Upper lobe of right lung (tissue), 1 donor: ENCODE results near the gene GSN. TPM values are rescaled to one million over a fixed set of nuclear protein-coding genes. Genes with fewer than 3 reads are reported as not detected.

Experiments
- ATAC-seq: fragments of 200-7000 bp; cut with Tn5 transposase; one replicate; pipeline ENCODE4 v1.9.1; 2020; ENCODE audit warnings: mild to moderate bottlenecking, moderate library complexity
- DNase-seq: peaks from one replicate; pipeline ENCODE4 v3.0.0-alpha.2; 2020
- H3K27ac ChIP-seq: fragments of 200-600 bp; one replicate; pipeline ENCODE4 v1.8.0; 2022
- H3K27me3 ChIP-seq: fragments of 200-600 bp; one replicate; pipeline ENCODE4 v1.8.0; 2022; ENCODE audit warnings: mild to moderate bottlenecking
- H3K36me3 ChIP-seq: fragments of 200-600 bp; one replicate; pipeline ENCODE4 v1.8.0; 2022
- H3K4me1 ChIP-seq: fragments of 200-600 bp; one replicate; pipeline ENCODE4 v1.8.0; 2022
- H3K4me3 ChIP-seq: fragments of 200-600 bp; one replicate; pipeline ENCODE4 v1.8.0; 2022; ENCODE audit warnings: mild to moderate bottlenecking
- H3K9me3 ChIP-seq: fragments of 200-600 bp; one replicate; pipeline ENCODE4 v1.8.0; 2022
- CTCF ChIP-seq: fragments of 200-600 bp; IDR thresholded peaks from one replicate; pipeline ENCODE4 v1.8.0; 2022; ENCODE audit warnings: antibody characterized with exemption
- intact Hi-C: fragments of 100-400 bp; cut with DNase I; formaldehyde crosslinking; loops from one replicate; pipeline ENCODE4 v1.11.0; 2022
- total RNA-seq: library from RNA; stranded (reverse); fragmentation: NEBNext Ultra II Directional; extraction: Animal tissue kit (Norgen Biotek cat#: 25700); gene quantifications from one replicate; pipeline ENCODE4 v1.2.1, GENCODE V29; 2021
- donor health status: DM: no; HTN: yes; CAD: no; lungs with severe emphysema.

Gene GSN
- total RNA-seq, 1 donor from 2014 or later = 464 TPM

GRCh38 chr9:121259935-121260334 lies 8.0 kb upstream of the GSN start:
- DNase-seq (no peak), ATAC-seq (no peak)
- H3K27ac ChIP-seq = no peak overlapping the region
- no peaks in the 10 kb centered on the region for H3K36me3 ChIP-seq
- no peak for TF ChIP-seq CTCF
- peaks cover 11% of the 10 kb centered on the region for H3K4me1 ChIP-seq
- intact Hi-C loops = no loop called here
- no peaks in the 10 kb centered on the region for H3K27me3 ChIP-seq
- no peak overlapping the region for H3K4me3 ChIP-seq
- no peaks in the 10 kb centered on the region for H3K9me3 ChIP-seq

DNA sequence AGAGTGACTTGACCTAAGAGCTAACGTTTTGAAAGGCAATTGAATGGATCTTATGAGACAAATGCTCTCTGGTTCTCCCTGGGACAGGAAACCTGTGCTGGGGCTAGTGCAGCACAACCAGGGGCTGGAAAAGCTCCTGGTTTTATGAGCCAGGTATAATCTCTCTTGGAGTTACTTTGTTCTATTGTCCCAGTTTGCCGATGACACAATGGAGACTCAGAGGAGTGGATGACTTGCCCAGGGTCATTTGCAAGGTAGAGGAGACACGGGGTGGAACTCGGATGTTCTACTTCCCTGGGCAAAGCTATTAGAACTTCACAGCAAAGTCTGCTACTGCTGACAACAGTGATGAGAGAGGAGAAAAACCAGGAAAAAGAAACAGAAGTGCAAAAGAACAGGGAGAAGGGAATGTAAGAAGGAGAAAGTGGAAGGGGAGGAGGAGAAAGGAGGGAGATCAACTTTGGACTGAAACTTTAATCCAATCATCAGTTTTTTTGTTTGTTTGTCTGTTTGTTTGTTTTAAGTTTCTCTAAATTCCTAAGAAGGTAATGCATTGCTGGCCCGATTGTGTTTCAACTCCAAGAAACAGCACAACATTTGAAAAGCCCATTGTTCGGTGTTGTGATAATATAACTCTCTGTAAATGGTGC lies 7.4 kb upstream of the GSN start:
- H3K9me3 ChIP-seq = no peaks in the 10 kb centered on the region

GRCh38 chr9:121261107-121261460 lies 6.9 kb upstream of the GSN start:
- Histone ChIP-seq H3K27me3 (no peaks in the 10 kb centered on the region), H3K4me3 (no peak overlapping the region), H3K4me1 (peaks cover 11% of the 10 kb centered on the region), H3K36me3 (no peaks in the 10 kb centered on the region), H3K27ac (no peak overlapping the region), H3K9me3 (no peaks in the 10 kb centered on the region)
- TF ChIP-seq CTCF = no peak
- DNase-seq (no peak), ATAC-seq (peak; percentile 34)
- intact Hi-C loops = no loop called here

More for the DNA sequence above, 7.4 kb upstream of the GSN start:
- no peaks in the 10 kb centered on the region for H3K27me3 ChIP-seq
- intact Hi-C loops = no loop called here
- DNase-seq (no peak), ATAC-seq (no peak)
- TF ChIP-seq CTCF = no peak
- H3K4me1 ChIP-seq = peaks cover 11% of the 10 kb centered on the region
- H3K27ac ChIP-seq = no peak overlapping the region
- no peak overlapping the region for H3K4me3 ChIP-seq
- H3K36me3 ChIP-seq = no peaks in the 10 kb centered on the region

GRCh38 chr9:121261755-121262154 lies 6.2 kb upstream of the GSN start:
- H3K27me3 ChIP-seq = no peaks in the 10 kb centered on the region
- no peaks in the 10 kb centered on the region for H3K9me3 ChIP-seq
- intact Hi-C loops = no loop called here
- no peak overlapping the region for H3K4me3 ChIP-seq
- no peaks in the 10 kb centered on the region for H3K36me3 ChIP-seq
- DNase-seq (no peak), ATAC-seq (no peak)
- peaks cover 11% of the 10 kb centered on the region for H3K4me1 ChIP-seq
- no peak for TF ChIP-seq CTCF
- no peak overlapping the region for H3K27ac ChIP-seq

GRCh38 chr9:121262423-121262822 lies 5.5 kb upstream of the GSN start:
- Histone ChIP-seq H3K36me3 (no peaks in the 10 kb centered on the region), H3K27me3 (no peaks in the 10 kb centered on the region), H3K4me3 (no peak overlapping the region), H3K9me3 (no peaks in the 10 kb centered on the region), H3K4me1 (peaks cover 11% of the 10 kb centered on the region), H3K27ac (no peak overlapping the region)
- ATAC-seq = no peak
- no peak for TF ChIP-seq CTCF
- DNase-seq = no peak
- intact Hi-C loops = no loop called here

DNA sequence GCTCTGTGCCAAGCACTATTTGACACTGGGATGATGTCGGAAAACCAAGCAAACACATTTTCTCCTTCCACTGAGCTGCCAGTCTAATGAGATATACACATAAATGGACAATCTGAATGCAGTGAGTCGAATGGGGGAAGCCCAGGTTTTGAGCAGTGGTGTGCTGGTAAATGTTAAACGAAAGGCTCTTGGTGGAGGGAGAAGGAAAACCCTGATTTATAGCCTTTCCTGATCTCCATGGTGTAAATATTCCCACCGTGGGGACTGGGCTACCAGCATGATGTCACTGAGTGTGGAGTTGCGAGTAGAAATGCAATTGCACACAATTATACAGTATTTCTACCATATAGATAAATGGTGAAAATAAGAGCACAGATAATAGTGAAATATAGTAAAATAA lies 5.0 kb upstream of the GSN start:
- ATAC-seq (no peak), DNase-seq (no peak)
- intact Hi-C loops = no loop called here
- H3K4me1 ChIP-seq = peaks cover 11% of the 10 kb centered on the region
- no peaks in the 10 kb centered on the region for H3K27me3 ChIP-seq
- no peak overlapping the region for H3K4me3 ChIP-seq
- no peak overlapping the region for H3K27ac ChIP-seq
- H3K36me3 ChIP-seq = no peaks in the 10 kb centered on the region
- H3K9me3 ChIP-seq = no peaks in the 10 kb centered on the region
- no peak for TF ChIP-seq CTCF
